AG10803 (cell line): Measurements from ENCODE around the gene CCDC88C.

ENCODE experiments used
- DNase-seq: peaks from one replicate; pipeline ENCODE4 v3.0.0; 2010; ENCODE audit warnings: low read depth
- H3K4me3 ChIP-seq: 2 replicates; pipeline ENCODE4 v1.5.1; 2011; ENCODE audit warnings: mild to moderate bottlenecking, low read length, control low read depth
- CTCF ChIP-seq: conservative IDR thresholded peaks from 2 replicates; pipeline ENCODE4 v1.5.1; 2011; ENCODE audit warnings: mild to moderate bottlenecking, low read length, control low read depth, inconsistent platforms

CCDC88C gene

DNA sequence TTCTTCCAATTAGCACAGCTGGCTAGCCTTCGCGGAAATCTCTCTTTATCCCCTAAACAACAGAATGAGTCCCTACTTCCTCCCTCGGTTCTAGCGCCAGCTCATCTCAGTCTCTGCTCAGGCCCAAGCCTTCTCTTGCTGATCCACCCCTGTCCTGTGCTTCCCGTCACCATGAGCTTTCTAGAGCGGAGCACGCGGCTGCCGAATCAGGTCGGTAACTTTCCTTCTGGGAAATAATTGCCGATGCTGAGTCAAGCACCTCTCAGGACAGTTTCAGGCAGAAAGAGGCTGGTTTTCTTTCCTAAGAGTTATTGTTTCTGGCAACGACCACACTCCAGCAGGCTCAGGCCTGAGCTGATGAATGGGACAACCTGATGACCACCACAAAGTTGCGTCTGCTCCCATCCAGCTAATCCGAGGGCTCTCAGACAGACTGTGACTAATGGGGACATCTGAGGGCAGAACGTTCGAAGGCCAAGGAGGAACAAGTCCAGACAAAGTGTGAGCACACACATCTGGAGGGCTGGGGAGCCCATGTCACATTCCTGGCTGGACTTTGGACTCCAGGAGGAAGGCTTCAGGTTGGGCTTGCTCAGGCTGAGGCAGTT lies 159.5 kb downstream of the CCDC88C start:
- no peak for TF ChIP-seq CTCF
- DNase-seq = peak; percentile 92

GRCh38 chr14:91257328-91258010 lies 160.2 kb downstream of the CCDC88C start:
- no peak for TF ChIP-seq CTCF
- no peak overlapping the region for H3K4me3 ChIP-seq
- DNase-seq = no peak

More for the DNA sequence above, 159.5 kb downstream of the CCDC88C start:
- no peak overlapping the region for H3K4me3 ChIP-seq

- no peak for DNase-seq
- no peak overlapping the region for H3K4me3 ChIP-seq
- TF ChIP-seq CTCF = no peak
Measured at GRCh38 chr14:91256661-91257060, 161.0 kb downstream of the CCDC88C start.

GRCh38 chr14:91255026-91255695 lies 162.5 kb downstream of the CCDC88C start:
- no peak for TF ChIP-seq CTCF
- no peak overlapping the region for H3K4me3 ChIP-seq
- peak; percentile 82 for DNase-seq

GRCh38 chr14:91254461-91254860 lies 163.2 kb downstream of the CCDC88C start:
- no peak overlapping the region for H3K4me3 ChIP-seq

GRCh38 chr14:91253795-91254323 lies 163.8 kb downstream of the CCDC88C start:
- DNase-seq = no peak
- H3K4me3 ChIP-seq = peak overlapping the region; percentile 37
- TF ChIP-seq CTCF = no peak

More at GRCh38 chr14:91254461-91254860, 163.2 kb downstream of the CCDC88C start:
- no peak for DNase-seq
- TF ChIP-seq CTCF = no peak
